Measurements from ENCODE around the gene TBL1Y.
A peak's percentile ranks its signal among the peaks of the same experiment; 100 is the strongest.
"Not testable (repeated sequence)": the region's sequence is repeated elsewhere in the genome, so short reads cannot be mapped to it uniquely, and the experiment has no call there.

Gene TBL1Y

DNA sequence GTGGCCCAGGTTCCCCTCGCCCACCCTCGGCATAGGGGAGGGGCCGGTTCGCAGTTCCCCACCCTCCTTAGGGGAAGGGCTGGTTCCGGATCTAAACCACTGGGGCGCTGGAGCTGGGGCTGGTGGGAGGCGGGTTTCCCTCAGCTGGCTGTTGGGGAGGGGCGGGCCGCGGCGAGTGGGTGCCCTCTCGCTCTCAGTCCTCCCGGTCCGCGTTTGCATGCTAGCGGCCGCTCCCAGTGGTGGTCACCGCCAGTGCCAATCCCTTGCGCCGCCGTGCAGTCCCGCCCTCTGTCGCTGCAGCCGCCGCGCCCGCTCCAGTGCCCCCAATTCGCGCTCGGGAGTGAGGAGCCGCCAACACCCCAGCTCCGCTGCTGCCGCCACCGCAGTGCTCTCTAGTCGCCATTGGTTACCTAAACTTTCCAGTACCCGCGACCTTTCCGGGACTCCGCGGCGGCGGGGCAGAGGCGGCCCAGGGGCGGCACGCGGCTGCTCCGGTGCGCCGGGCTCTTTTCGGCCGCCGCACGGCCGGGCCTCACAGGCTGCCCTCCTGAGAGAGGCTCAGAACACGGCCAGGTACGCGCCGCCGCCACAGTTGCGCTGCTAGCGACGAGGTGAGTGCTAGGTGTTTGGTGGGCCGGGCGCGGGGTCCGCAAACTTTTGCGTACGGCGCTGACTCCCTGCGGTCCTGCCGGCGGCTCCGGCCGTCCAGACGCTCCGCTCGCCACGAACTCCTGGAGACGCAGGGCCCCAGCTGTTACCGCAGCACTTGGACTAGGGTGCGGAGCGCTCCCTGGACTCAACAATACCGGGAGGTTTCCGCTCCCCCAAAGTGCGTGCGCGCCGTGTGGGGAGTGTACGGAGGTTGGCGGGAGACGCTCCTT lies at the start of gene TBL1Y:
Gene TBL1Y, plus strand, starts transcription at position 326 of the 881 bp plus-strand sequence. CDS start 114,388 bp downstream, outside the sequence.
- DNase-seq (ENCODE audit: extremely low spot score, insufficient read length, low read depth), result no peak

DNA sequence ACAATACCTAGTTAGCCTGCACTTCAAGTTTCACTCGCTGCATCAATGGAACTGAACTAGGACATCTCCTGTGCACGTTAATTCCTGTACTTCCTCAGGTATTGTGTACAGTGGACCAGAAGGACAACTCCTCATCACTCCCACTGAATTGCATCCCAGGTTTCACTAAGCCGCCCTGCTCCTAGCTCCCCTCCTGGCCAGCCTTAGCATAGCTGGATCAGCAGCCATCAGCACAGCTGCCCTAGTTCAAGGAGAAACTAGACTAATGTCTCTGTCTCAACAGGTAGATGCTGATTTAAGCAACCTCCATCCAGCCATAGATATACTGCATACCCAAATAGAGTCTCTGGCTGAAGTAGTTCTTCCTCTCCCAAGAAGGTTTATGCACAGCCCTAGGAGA lies 16.0 kb upstream of the TBL1Y start:
- DNase-seq (ENCODE audit: extremely low spot score, insufficient read length, low read depth) (no peak), FAIRE-seq (no peak)

More for the DNA sequence above, at the start of gene TBL1Y:
- FAIRE-seq, result no peak

DNA sequence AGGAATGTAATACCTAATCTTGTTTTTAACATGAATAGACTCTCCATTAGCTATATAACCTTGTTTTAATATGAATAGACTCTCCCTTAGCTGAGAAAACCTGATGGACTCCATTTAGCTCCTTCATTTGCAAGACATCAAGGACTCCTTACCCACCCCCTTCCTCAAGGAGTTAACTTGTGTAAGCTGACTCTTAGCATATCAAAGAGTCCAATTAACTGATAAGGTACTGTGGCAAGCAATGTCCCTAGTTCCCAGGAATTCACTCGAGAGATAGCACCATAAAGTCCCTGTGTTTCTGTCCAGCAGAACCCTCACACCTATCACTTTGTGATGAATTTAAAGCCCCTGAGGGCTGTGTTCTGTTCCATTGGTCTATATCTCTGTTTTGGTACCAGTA lies 15.3 kb upstream of the TBL1Y start:
- FAIRE-seq (no peak), DNase-seq (ENCODE audit: extremely low spot score, insufficient read length, low read depth) (no peak)

DNA sequence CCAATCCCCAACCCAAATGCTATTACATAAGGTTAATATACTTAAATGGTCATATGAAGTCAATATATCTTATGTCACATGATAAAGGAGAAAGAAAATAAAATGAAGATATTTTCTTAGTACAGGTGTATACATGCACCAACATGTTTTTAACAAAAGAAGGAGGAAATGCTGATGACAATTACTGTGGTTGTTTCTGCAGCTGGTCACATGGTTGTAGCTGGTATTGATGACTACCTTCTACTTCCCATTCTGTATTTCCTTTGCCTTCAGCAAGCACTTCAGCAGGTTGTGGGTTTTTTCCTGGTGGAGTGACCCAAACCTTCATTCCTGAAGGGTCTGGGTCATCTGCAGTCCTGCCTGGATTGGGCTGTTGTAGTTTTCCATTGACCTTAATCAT lies 8.4 kb upstream of the TBL1Y start:
- not testable (repeated sequence) for FAIRE-seq; DNase-seq (ENCODE audit: extremely low spot score, insufficient read length, low read depth)

DNA sequence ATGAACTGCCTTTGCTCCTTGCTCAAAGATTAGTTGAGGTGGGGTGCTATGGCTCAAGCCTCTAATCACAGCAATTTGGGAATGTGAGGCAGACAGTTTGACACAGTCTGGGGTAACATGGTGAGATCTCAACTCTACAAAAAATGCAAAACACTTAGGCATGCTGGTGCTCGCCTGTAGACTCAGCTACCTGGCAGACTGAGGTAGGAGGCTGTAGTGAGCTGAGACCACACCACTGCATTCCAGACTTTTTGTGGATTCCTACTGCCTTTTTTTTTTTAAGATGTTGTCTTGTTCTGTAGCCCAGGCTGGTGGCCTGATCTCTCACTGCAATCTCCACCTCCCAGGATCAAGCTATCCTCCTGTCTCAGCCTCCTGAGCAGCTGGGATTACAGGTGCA lies 2.9 kb upstream of the TBL1Y start:
- FAIRE-seq, result no peak
- no peak for DNase-seq (ENCODE audit: extremely low spot score, insufficient read length, low read depth)

DNA sequence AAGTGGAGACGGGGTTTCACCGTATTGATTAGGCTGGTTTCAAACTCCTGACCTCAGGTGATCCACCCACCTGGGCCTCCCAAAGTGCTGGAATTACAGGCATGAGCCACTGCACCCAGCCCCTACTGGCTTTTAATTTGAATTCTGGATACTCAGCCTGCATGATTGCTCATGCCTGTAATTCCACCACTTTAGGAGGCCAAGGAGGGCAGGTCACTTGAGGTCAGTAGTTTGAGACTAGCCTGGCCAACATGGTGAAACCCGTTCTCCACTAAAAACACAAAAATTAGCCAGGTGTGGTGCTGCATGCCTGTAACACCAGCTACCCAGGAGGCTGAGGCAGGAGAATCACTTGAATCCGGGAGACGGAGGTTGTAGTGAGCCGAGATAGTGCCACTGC lies 2.5 kb upstream of the TBL1Y start:
- DNase-seq (ENCODE audit: extremely low spot score, insufficient read length, low read depth); FAIRE-seq: not testable (repeated sequence)

DNA sequence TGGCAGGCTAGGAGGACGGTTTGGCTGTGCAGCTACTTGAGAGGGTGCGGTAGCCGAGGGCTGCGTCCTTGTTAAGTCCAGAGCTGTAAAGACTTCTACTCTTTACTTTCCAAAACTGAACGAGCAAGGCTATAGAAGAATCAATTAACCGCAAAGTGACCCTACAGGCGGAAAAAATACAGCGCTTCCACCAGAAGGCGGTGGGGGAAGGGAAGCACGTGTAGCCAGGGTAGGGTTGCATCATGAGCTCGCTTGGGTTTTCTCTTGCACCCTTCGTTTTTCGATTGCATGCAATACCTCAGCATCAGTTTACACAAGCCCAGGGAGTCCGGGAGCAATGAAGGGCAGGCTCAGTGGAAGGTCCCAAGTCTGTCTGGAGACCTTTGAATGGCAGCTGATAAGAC lies 1.4 kb upstream of the TBL1Y start:
- FAIRE-seq, result no peak
- DNase-seq (ENCODE audit: extremely low spot score, insufficient read length, low read depth), result no peak

DNA sequence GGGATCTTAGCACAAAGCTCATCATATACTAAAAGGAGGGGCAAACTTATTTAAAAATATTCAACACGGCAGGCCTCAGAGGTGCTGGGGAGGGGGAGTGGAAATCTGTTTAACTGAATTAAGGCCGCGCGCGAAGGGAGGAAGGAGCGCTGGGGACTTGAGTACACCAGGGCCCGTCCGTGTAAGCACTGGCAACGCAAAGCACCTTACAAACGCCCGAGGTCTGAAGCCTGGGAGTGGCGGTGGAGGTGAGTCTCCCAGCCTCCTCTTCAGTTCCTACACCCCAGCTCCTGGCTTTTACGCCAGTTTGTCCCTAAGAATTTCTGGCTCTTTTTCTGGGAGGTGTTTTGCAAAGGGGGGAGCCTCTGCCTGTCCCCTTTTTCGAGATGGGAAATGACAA lies 641 bp upstream of the TBL1Y start:
- FAIRE-seq (no peak), DNase-seq (ENCODE audit: extremely low spot score, insufficient read length, low read depth) (no peak)

DNA sequence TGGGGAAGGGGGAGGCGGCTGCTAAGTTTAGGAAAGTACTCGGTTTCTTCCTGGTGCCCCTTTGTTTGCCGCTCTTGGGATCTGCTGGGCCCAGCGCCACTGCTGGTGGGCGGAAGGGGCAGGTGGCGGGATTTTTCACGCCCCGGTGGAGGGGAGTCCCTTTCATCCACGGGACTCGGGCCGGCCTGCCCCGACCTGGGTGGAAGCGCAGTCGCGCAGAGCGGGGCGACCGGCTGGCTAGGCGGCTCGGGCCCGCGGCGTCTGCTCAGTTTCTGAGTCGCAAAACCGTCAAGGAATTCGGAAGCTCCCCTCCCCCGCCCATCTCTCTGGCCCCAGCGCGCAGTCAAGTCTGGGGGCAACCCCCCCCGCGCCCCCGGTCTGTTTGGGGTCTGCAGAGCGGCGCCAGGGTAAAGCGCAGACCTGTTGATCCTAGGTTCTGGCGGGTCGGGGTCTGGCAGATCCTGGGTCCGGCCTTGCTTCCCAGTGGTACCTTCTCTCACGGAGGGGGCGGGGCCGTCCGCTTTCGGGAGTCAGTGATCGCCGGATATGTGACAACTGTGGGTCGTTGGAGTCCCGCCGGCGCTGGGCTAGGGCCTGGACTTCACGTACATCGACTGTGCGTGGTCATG lies 870 bp downstream of the TBL1Y start, which contains the start of gene AMELY:
Gene AMELY, minus strand, starts transcription at position 500 of the 629 bp plus-strand sequence. CDS start 39,144 bp downstream, outside the sequence.
- DNase-seq (ENCODE audit: extremely low spot score, insufficient read length, low read depth), result no peak

DNA sequence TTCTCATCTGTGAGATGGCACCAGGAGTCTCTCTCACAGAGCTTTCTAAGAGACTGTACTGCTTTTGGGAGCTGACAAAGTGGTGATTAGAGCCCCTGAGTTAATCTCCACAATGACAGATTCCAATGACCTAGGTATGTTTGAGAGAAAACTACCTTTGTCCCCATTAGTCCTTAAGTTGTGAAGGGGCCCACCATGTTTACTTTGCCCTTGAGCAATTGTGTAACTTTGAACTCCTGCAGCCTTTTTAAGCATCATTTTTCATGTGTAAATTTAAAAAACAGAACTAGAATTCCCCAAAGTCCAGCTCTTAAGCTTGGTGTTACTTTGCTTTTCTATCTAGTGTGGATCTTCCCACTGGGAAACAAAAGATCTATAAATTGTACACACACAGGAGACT lies 2.9 kb downstream of the TBL1Y start:
- DNase-seq (ENCODE audit: extremely low spot score, insufficient read length, low read depth), result no peak
- no peak for FAIRE-seq

More for the DNA sequence above, 870 bp downstream of the TBL1Y start, which contains the start of gene AMELY:
- FAIRE-seq, result no peak

DNA sequence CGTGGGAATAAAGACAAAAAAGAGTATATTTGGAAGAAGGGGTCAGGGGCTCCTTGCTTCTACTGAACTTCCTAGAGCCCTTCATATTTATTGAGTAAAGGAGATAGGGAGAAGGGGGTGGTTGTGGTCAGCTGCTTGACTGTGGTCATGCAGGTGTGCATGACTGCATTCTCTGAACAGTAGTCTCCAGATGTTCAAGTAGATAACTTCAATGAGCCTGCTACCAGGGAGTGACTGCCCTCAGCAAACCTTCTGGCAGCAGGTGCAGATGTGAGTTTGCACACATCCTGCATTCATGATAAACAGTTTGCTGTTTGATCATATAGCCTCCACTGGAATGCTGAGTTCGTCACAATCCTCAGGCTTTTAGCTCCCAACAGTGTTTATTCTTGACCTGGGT lies 10.6 kb downstream of the TBL1Y start:
- FAIRE-seq, result no peak

DNA sequence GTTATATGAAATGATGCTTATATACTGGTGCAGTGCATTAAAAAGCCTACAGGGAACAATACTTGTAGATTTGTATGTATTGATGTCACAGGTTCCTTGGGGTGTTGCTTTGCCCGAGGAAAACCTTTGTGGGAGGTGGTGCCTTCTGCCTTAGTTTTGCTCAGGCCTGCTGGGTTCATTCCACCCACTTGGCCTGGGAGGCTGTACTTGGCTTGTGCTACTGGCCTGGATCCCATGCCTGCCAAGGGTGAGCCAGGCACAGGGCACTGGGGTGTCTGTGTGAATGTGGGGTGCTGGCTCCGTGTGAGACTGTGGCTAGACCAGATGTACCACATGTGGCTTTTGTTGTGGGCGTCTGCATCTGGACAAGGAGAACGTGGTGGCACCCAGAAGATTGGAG lies 17.8 kb downstream of the TBL1Y start:
- FAIRE-seq (no peak), DNase-seq (ENCODE audit: extremely low spot score, insufficient read length, low read depth) (no peak)

More for the DNA sequence above, 10.6 kb downstream of the TBL1Y start:
- DNase-seq (ENCODE audit: extremely low spot score, insufficient read length, low read depth), result no peak

DNA sequence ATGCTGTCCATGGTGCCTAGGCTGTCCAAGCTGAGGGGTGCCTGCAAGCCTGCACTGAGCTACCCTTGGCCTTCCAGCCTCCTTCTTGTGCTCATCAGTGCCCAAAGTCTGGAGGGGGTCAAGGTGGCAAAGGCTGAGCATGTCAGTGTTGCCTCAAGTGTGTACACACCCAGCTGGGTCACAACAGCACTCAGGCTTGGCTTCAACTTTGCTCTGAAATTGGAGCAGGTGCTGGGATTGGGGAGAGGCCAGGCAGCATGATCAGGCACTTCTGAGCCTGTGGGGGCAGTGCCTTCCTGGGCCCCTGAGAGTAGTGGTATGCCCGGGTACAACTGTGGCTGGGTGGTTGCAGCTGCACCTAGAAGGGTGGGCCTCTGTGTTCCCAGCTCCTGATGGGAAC lies 18.7 kb downstream of the TBL1Y start:
- no peak for DNase-seq (ENCODE audit: extremely low spot score, insufficient read length, low read depth)
- FAIRE-seq, result no peak

DNA sequence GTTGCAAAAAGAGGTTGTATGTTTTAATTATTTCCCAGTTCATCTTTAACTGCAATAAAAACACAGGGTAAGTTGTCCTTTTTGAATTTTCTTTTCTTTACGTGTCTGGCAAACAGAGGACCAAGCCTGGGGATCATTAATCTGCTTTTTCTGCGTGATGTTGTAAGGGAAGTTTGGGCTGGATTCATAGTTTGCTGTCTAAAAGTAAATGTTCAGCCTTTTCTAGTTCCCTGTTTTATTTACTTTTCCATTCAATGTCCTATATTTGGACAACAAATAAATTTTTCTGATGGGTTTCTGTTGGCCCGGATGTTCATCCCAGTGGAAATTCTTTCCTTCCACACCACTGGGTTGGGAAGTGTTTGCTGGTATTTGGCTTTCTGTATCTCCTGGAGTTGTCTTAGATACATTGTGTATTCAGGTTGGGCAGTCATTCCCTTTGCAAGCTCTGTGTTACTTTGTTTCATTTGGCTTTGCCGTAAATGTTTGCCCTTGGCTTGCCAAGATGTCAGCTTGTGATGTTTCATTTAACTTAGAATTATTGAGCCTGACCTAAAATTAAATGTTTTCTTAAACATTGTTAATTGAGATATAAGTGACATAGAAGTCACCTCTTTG lies 21.4 kb downstream of the TBL1Y start:
- DNase-seq (ENCODE audit: extremely low spot score, insufficient read length, low read depth), result no peak
- no peak for FAIRE-seq

DNA sequence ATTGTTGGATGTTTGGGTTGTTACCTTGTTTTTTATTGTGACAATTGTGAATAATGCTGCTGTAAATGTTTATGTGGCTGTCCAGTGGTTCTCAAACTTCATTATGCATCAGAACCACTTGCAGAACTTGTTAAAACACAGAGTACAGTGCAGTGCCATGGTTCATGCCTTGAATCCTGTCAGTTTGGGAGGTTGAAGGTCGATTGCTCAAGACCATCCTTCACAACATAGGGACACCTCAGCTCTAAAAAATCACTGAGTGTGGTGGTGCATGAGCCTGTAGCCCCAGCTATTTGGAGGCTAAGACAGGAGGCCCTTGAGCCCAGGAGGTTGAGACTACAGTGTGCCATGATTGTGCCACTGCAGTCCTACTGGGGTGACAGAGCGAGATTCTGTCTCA lies 25.0 kb downstream of the TBL1Y start:
- no peak for DNase-seq (ENCODE audit: extremely low spot score, insufficient read length, low read depth)
- FAIRE-seq, result no peak

DNA sequence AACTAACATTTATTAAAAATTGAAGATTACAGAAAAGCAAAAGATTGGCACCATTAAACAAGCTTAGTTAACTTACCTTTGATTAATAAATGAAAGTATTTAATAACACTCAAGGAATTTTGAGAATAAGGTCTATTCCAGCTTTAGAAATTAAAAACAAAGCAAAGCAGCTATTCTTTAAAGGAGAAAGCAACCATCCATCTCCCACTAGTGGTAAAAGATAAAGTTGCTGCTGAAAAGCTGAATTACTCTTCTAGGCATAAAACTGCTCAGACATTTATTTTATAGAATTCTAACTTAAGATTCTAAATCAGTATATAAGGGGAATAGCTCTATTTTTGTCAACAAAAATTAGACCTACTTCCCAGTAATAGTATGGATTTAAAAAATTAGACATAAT lies 37.2 kb downstream of the TBL1Y start:
- no peak for DNase-seq (ENCODE audit: extremely low spot score, insufficient read length, low read depth)
- no peak for FAIRE-seq

DNA sequence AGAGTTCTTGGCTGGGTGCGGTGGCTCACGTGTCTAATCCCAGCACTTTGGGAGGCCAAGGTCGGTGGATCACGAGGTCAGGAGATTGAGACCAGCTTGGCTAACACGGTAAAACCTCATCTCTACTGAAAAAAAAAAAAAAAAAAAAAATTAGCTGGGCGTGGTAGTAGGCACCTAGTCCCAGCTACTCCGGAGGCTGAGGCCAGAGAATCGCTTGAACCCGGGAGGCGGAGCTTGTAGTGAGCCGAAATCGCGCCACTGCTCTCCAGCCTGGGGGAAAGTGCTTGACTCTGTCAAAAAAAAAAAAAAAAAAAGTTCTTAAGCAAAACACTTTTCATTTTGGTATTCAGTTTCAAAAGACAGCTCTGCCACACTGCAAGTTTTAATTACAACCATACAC lies 37.9 kb downstream of the TBL1Y start:
- DNase-seq (ENCODE audit: extremely low spot score, insufficient read length, low read depth), result no peak
- no peak for FAIRE-seq

DNA sequence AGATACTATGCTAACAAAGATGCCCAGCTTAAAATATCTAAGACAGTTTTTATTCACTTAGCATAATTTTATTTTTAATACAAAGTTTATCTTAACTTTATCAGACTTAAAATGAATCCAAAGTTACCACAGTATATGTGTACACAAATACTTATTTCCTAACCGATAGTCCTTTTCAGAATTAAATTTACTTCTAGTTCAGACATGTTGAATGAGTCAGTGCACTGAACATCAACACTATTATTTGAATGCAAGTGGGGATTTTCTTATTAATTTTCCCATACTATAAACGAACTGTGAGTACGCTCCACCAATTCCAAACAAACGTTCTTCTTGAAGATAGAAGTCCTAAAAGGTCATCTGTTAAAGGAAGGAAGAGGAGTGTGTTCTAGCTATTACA lies 39.5 kb downstream of the TBL1Y start:
- DNase-seq (ENCODE audit: extremely low spot score, insufficient read length, low read depth), result no peak
- FAIRE-seq, result no peak

DNA sequence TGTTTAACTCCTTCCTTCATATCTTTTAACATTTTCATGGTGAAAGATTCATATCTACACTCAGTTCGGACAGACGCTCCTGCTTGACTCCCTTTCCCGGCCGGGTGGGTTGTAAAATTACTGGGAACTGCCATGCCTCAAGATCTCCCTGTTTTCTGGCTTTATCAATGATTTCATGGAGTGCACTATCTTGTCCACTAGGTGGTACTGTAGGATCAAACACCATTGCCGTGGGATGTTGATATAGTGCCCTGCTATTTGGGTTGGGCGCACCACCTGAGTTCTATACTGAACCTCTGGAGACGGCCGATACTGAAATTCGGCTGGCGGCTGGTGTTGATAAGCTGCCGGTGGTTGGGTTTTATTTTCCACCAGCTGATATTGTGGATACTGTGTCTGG lies 54.2 kb downstream of the TBL1Y start:
- FAIRE-seq (peak; percentile 95), DNase-seq (ENCODE audit: extremely low spot score, insufficient read length, low read depth) (no peak)

DNA sequence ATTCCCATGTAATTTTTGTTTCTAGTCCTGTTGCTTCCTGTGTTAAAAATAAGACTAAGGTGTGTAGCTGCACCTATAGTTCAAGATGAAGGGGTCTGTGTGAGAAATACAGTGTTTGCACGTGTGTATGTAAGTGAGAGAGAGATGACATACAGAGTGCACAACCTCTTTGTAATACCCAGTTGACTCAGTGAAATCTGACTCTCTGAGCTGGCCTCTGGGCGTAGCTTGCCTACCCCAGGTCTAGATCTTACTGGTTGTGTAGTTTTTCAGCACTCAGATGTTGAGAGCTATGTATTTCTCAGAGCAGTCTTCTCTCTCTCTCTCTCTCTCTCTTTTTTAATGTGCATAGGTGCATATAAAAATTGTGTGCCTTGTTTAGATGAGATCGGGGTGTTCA lies 56.0 kb downstream of the TBL1Y start:
- no peak for DNase-seq (ENCODE audit: extremely low spot score, insufficient read length, low read depth)
- peak; percentile 58 for FAIRE-seq

DNA sequence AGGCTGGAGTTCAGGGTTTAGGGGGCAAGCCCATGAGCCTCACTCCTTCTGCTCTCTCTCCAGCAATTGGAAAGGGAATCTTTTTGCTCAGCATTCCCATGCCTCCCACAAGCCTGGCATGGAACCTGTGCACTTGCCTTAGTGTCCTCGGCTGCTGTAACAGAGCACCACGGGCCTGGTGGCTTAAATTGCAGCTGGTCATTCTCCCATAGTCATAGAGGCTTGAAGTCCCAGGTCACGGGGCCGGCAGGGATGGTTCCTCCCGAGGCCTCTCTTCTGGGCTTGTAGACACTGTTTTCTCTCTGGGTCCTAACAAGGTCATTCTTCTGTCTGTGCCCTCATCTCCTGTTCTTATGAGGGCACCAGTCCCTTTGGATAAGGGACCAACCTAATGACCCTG lies 57.2 kb downstream of the TBL1Y start:
- FAIRE-seq (no peak), DNase-seq (ENCODE audit: extremely low spot score, insufficient read length, low read depth) (no peak)

Measured in GM18507 (cell line).